Mesenchymal stem cell (in vitro differentiated cells and primary cell): ENCODE data around the gene SLC12A3.
"Not testable (repeated sequence)": the region's sequence is repeated elsewhere in the genome, so short reads cannot be mapped to it uniquely, and the experiment has no call there.

Source experiments
- DNase-seq: peaks from one replicate; pipeline ENCODE4 v3.0.0-alpha.2; 2013
- H2AFZ ChIP-seq: one replicate; pipeline ENCODE4 v1.6.1; 2013; ENCODE audit warnings: low read depth, mild to moderate bottlenecking, control low read depth, inconsistent platforms, low read length, moderate library complexity
- H2AK5ac ChIP-seq: 2 replicates; pipeline ENCODE4 v1.6.1; 2013; ENCODE audit warnings: low read length, moderate library complexity, mild to moderate bottlenecking, inconsistent platforms; ENCODE audit not compliant: severe bottlenecking
- H2BK120ac ChIP-seq: one replicate; pipeline ENCODE4 v1.6.1; 2013; ENCODE audit warnings: low read depth, mild to moderate bottlenecking, inconsistent platforms, low read length, moderate library complexity
- H2BK12ac ChIP-seq, 2 experiments: one replicate each; pipeline ENCODE4 v1.6.1; 2013; ENCODE audit warnings: inconsistent platforms in 2 of 2, low read length in 2 of 2, mild to moderate bottlenecking in 2 of 2, moderate library complexity in 2 of 2, control low read depth in 1 of 2
- H2BK15ac ChIP-seq: one replicate; pipeline ENCODE4 v1.6.1; 2013; ENCODE audit warnings: mild to moderate bottlenecking, low read depth, inconsistent platforms; ENCODE audit not compliant: poor library complexity, severe bottlenecking
- H2BK5ac ChIP-seq: 2 replicates; pipeline ENCODE4 v1.6.1; 2013; ENCODE audit warnings: low read depth, mild to moderate bottlenecking, low read length, control low read depth, inconsistent platforms; ENCODE audit not compliant: poor library complexity, severe bottlenecking
- H3K14ac ChIP-seq, 2 experiments: one replicate each; pipeline ENCODE4 v1.6.1; 2013; ENCODE audit warnings: inconsistent platforms in 2 of 2, low read length in 2 of 2, control low read depth in 1 of 2, mild to moderate bottlenecking in 1 of 2, moderate library complexity in 1 of 2
- H3K18ac ChIP-seq, 2 experiments: one replicate each; pipeline ENCODE4 v1.6.1; 2013; ENCODE audit warnings: inconsistent platforms in 2 of 2, low read length in 2 of 2, control low read depth in 1 of 2, low read depth in 1 of 2, mild to moderate bottlenecking in 1 of 2
- H3K23ac ChIP-seq, 2 experiments: one replicate each; pipeline ENCODE4 v1.6.1; 2013; ENCODE audit warnings: inconsistent platforms in 2 of 2, low read length in 2 of 2, mild to moderate bottlenecking in 2 of 2, moderate library complexity in 2 of 2, control low read depth in 1 of 2
- H3K27ac ChIP-seq: 2 replicates; pipeline ENCODE4 v1.5.1; 2013; ENCODE audit warnings: mild to moderate bottlenecking, moderate library complexity, low read length, control low read depth, inconsistent platforms; ENCODE audit not compliant: poor library complexity, severe bottlenecking
- H3K27me3 ChIP-seq, 2 experiments: 2 replicates each; pipeline versions ENCODE4 v1.6.1 to v1.7.0; 2013; ENCODE audit warnings: low read length in 2 of 2, mild to moderate bottlenecking in 2 of 2, moderate library complexity in 2 of 2, control low read depth in 1 of 2, inconsistent platforms in 1 of 2; ENCODE audit not compliant: control insufficient read depth in 1 of 2, insufficient read depth in 1 of 2
- H3K36me3 ChIP-seq, 2 experiments: 2 replicates each; pipeline versions ENCODE4 v1.6.1 to v1.7.0; 2013; ENCODE audit warnings: low read length in 2 of 2, control low read depth in 1 of 2, inconsistent platforms in 1 of 2, low read depth in 1 of 2, mild to moderate bottlenecking in 1 of 2; ENCODE audit not compliant: insufficient read depth in 2 of 2, control insufficient read depth in 1 of 2
- H3K4ac ChIP-seq, 2 experiments: one replicate each; pipeline ENCODE4 v1.6.1; 2013; ENCODE audit warnings: inconsistent platforms in 2 of 2, low read length in 2 of 2, mild to moderate bottlenecking in 2 of 2, moderate library complexity in 2 of 2, control low read depth in 1 of 2, low read depth in 1 of 2
- H3K4me1 ChIP-seq: 2 replicates; pipeline ENCODE4 v1.6.1; 2013; ENCODE audit warnings: low read depth, low read length, control low read depth; ENCODE audit not compliant: control insufficient read depth, insufficient read depth
- H3K4me2 ChIP-seq: 2 replicates; pipeline ENCODE4 v1.6.1; 2013; ENCODE audit warnings: low read length, mild to moderate bottlenecking, inconsistent platforms; ENCODE audit not compliant: poor library complexity, severe bottlenecking
- H3K4me3 ChIP-seq, 2 experiments: 2 replicates each; pipeline versions ENCODE4 v1.5.1 to v1.7.0; 2013; ENCODE audit warnings: low read length in 2 of 2, mild to moderate bottlenecking in 2 of 2, control low read depth in 1 of 2, low read depth in 1 of 2; ENCODE audit not compliant: insufficient read depth in 1 of 2
- H3K79me1 ChIP-seq: replicated peaks from 2 replicates; pipeline ENCODE4 v1.6.1; 2013; ENCODE audit warnings: mild to moderate bottlenecking, control low read depth, low read length, inconsistent platforms; ENCODE audit not compliant: poor library complexity, severe bottlenecking
- H3K9ac ChIP-seq: 2 replicates; pipeline ENCODE4 v1.7.0; 2013; ENCODE audit warnings: mild to moderate bottlenecking, low read length, moderate library complexity
- H3K9me3 ChIP-seq: 2 replicates; pipeline ENCODE4 v1.7.0; 2013; ENCODE audit warnings: mild to moderate bottlenecking, low read length; ENCODE audit not compliant: control insufficient read depth
- H4K8ac ChIP-seq: one replicate; pipeline ENCODE4 v1.6.1; 2013; ENCODE audit warnings: inconsistent platforms, mild to moderate bottlenecking, low read length, moderate library complexity
- H4K91ac ChIP-seq: one replicate; pipeline ENCODE4 v1.6.1; 2013; ENCODE audit warnings: mild to moderate bottlenecking, low read length, inconsistent platforms
- WGBS: methylation state at CpG from one replicate; pipeline ENCODE4 v1.1.7; 2013; ENCODE audit warnings: mixed read lengths; 5-methylcytosine and 5-hydroxymethylcytosine counted together

The SLC12A3 gene

GRCh38 chr16:56865394-56866062, 521 bp downstream of the SLC12A3 start:
- H2AFZ ChIP-seq = no peak overlapping the region
- no peak overlapping the region for H3K9ac ChIP-seq
- H3K4me1 ChIP-seq = peaks cover 35% of the 10 kb centered on the region
- no peak for DNase-seq
- 95% methylated on average over 10 of the region's 13 CpGs for WGBS
- H3K9me3 ChIP-seq = no peaks in the 10 kb centered on the region
- H3K79me1 ChIP-seq = no peaks in the 10 kb centered on the region
- H3K18ac ChIP-seq = no peak overlapping the region
- no peak overlapping the region for H4K8ac ChIP-seq
- H3K4ac ChIP-seq = no peak overlapping the region
- H2AK5ac ChIP-seq = no peak overlapping the region
- no peak overlapping the region for H2BK15ac ChIP-seq
- no peak overlapping the region for H3K14ac ChIP-seq
- H3K27ac ChIP-seq = no peak overlapping the region
- H4K91ac ChIP-seq = no peak overlapping the region
- no peak overlapping the region for H3K4me3 ChIP-seq
- peaks cover 0 to 19% of the 10 kb centered on the region in 2 experiments for H3K27me3 ChIP-seq
- no peak overlapping the region for H2BK120ac ChIP-seq
- H2BK12ac ChIP-seq = no peak overlapping the region
- no peak overlapping the region for H3K23ac ChIP-seq
- H3K36me3 ChIP-seq = no peaks in the 10 kb centered on the region
- H2BK5ac ChIP-seq = no peak overlapping the region
- no peak overlapping the region for H3K4me2 ChIP-seq

GRCh38 chr16:56866955-56867830, 2.2 kb downstream of the SLC12A3 start:
- 71% methylated on average over 21 of the region's 23 CpGs for WGBS
- Histone ChIP-seq H3K36me3 (no peaks in the 10 kb centered on the region), H2BK120ac (no peak overlapping the region), H2AFZ (peak overlapping the region; percentile 66), H2AK5ac (peak overlapping the region; percentile 95), H2BK15ac (no peak overlapping the region), H3K79me1 (no peaks in the 10 kb centered on the region), H2BK12ac (peak overlapping the region in 1 of 2 experiments; percentile 37), H3K27ac (no peak overlapping the region), H3K4me2 (no peak overlapping the region), H3K18ac (no peak overlapping the region), H2BK5ac (no peak overlapping the region), H3K4me3 (no peak overlapping the region), H3K14ac (no peak overlapping the region), H3K23ac (no peak overlapping the region), H3K4me1 (peaks cover 32% of the 10 kb centered on the region), H4K91ac (no peak overlapping the region), H3K4ac (no peak overlapping the region), H4K8ac (peak overlapping the region; percentile 27), H3K27me3 (peaks cover 0 to 9% of the 10 kb centered on the region in 2 experiments), H3K9ac (peak overlapping the region; percentile 65), H3K9me3 (no peaks in the 10 kb centered on the region)
- DNase-seq = peak; percentile 64

GRCh38 chr16:56868175-56868574, 3.2 kb downstream of the SLC12A3 start:
- WGBS = 91% methylated on average over 9 of the region's 9 CpGs

GRCh38 chr16:56868766-56869165, 3.8 kb downstream of the SLC12A3 start:
- H3K18ac ChIP-seq, H3K27me3 ChIP-seq, H2BK12ac ChIP-seq, H3K14ac ChIP-seq, H4K91ac ChIP-seq, DNase-seq, H4K8ac ChIP-seq, H2BK15ac ChIP-seq, H2BK120ac ChIP-seq, H3K79me1 ChIP-seq, H3K4me3 ChIP-seq, H2BK5ac ChIP-seq, H3K4me2 ChIP-seq, H3K9ac ChIP-seq, H3K9me3 ChIP-seq, H3K36me3 ChIP-seq, H3K23ac ChIP-seq, H3K4ac ChIP-seq, H2AFZ ChIP-seq: not testable (repeated sequence)
- 89% methylated on average over 4 of the region's 5 CpGs for WGBS
- peak overlapping the region; percentile 49 for H3K27ac ChIP-seq
- peak overlapping the region; percentile 26 for H2AK5ac ChIP-seq
- peaks cover 35% of the 10 kb centered on the region for H3K4me1 ChIP-seq

More at GRCh38 chr16:56868175-56868574, 3.2 kb downstream of the SLC12A3 start:
- H3K18ac ChIP-seq = no peak overlapping the region
- peaks cover 35% of the 10 kb centered on the region for H3K4me1 ChIP-seq
- no peak overlapping the region for H4K91ac ChIP-seq
- no peak for DNase-seq
- no peaks in the 10 kb centered on the region for H3K9me3 ChIP-seq
- no peaks in the 10 kb centered on the region for H3K36me3 ChIP-seq
- no peak overlapping the region for H3K4ac ChIP-seq
- H3K27me3 ChIP-seq = no peaks in the 10 kb centered on the region
- H3K27ac ChIP-seq = peak overlapping the region; percentile 28
- no peak overlapping the region for H3K4me3 ChIP-seq
- H4K8ac ChIP-seq = no peak overlapping the region
- H2AK5ac ChIP-seq = peak overlapping the region; percentile 95
- no peak overlapping the region for H3K23ac ChIP-seq
- no peak overlapping the region for H3K9ac ChIP-seq
- H2BK15ac ChIP-seq = no peak overlapping the region
- no peak overlapping the region for H2BK12ac ChIP-seq
- H2BK120ac ChIP-seq = no peak overlapping the region
- H2AFZ ChIP-seq = no peak overlapping the region
- no peaks in the 10 kb centered on the region for H3K79me1 ChIP-seq
- H3K4me2 ChIP-seq = no peak overlapping the region
- no peak overlapping the region for H3K14ac ChIP-seq
- peak overlapping the region; percentile 11 for H2BK5ac ChIP-seq
